ENCODE results near the gene UBAC2.

- TF ChIP-seq POLR2A (IDR thresholded peaks at IDR 0.05), result no peak
- TF ChIP-seq CTCF (IDR thresholded peaks at IDR 0.05), result no peak
Measured at GRCh38 chr13:99199541-99200431, 868 bp upstream of the UBAC2 start.

Measured in uterus (tissue), 2 donors.